ENCODE measurements around the gene CD244. TPM values are rescaled to one million over a fixed set of nuclear protein-coding genes. Genes with fewer than 3 reads are reported as not detected.

CD244 gene
- total RNA-seq, 1 donor from 2014 or later, result not detected

DNA sequence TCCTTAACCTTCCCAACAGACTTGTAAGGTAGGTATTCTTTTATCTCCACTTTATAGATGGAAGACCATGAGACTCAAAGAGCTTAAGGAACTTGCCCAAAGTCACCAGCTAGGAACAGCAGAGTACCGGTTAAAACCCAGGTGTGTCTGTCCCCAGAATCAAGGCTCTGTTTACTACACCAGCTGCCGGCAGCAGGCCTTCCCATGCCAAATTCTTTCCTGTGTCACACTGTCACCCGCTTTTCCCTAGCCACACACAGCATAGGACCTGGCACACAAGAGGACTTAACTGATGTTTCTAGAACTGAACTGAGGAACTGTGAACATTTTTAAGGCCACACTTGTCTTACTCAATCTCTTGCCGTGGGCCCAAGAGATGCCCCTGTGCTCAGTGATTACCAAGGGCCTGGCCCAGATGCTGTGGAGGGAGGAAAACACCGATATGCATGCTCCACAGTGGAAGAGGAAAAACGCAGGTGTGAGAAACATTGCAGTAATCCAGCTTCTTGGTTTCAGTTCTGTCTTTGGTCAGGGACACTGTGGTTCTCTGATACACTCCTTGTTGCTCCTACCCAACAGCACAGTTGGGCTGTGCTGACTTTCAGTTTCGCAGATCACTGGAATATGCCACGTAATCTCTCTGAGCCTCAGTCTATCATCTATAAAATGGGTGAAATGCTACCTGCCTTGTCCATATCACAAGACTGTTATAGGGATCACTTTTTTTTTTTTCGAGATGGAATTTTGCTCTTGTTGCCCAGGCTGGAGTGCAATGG lies 80.6 kb downstream of the CD244 start:
- Mint-ChIP-seq H3K4me1 (ENCODE audit: low read depth) (peaks cover 19% of the 10 kb centered on the region), H3K36me3 (ENCODE audit: insufficient read depth) (no peaks in the 10 kb centered on the region), H3K27me3 (no peaks in the 10 kb centered on the region), H3K9me3 (ENCODE audit: low read depth) (peaks cover 7% of the 10 kb centered on the region), H3K27ac (peak overlapping the region; percentile 98), H3K4me3 (ENCODE audit: low read depth) (no peak overlapping the region)
- DNase-seq (ENCODE audit: low spot score, unreplicated experiment), result no peak
- TF ChIP-seq, protein P1, sequence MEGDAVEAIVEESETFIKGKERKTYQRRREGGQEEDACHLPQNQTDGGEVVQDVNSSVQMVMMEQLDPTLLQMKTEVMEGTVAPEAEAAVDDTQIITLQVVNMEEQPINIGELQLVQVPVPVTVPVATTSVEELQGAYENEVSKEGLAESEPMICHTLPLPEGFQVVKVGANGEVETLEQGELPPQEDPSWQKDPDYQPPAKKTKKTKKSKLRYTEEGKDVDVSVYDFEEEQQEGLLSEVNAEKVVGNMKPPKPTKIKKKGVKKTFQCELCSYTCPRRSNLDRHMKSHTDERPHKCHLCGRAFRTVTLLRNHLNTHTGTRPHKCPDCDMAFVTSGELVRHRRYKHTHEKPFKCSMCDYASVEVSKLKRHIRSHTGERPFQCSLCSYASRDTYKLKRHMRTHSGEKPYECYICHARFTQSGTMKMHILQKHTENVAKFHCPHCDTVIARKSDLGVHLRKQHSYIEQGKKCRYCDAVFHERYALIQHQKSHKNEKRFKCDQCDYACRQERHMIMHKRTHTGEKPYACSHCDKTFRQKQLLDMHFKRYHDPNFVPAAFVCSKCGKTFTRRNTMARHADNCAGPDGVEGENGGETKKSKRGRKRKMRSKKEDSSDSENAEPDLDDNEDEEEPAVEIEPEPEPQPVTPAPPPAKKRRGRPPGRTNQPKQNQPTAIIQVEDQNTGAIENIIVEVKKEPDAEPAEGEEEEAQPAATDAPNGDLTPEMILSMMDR (IDR thresholded peaks at IDR 0.05; ENCODE audit: unreplicated experiment), result no peak

DNA sequence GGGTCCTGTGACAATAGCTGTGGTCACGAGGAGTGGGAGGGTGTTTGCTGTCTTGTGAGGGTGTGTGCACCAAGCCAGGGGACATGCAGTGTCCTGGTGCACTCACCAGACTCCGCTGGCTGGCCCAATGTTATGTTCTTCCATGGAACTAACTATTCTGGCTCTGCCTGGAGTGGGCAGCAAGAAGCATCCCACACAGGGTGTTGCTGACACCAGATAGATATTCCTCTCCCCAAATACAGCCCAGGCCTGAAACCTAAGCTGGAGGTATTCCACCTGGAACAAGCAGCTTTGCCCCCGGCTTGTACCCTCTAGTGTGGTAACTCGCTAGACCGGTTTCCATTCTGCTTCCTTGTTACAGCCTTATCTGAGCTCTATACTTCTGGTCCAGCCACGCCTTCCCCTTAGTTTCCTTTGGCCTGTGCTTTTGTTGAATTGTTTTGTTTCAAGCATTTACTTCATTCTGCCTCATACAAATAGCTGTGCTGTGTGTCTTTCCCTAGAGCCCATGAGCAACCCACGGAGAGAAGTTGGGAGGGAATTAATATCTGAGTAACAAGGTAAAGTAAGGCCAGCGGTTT lies 81.4 kb downstream of the CD244 start:
- H3K27me3 Mint-ChIP-seq, result no peaks in the 10 kb centered on the region
- H3K4me3 Mint-ChIP-seq (ENCODE audit: low read depth), result peak overlapping the region; percentile 5
- peaks cover 19% of the 10 kb centered on the region for H3K4me1 Mint-ChIP-seq (ENCODE audit: low read depth)
- peak; percentile 27 for DNase-seq (ENCODE audit: low spot score, unreplicated experiment)
- peak overlapping the region; percentile 98 for H3K27ac Mint-ChIP-seq
- peaks cover 7% of the 10 kb centered on the region for H3K9me3 Mint-ChIP-seq (ENCODE audit: low read depth)
- TF ChIP-seq, protein P1 (IDR thresholded peaks at IDR 0.05; ENCODE audit: unreplicated experiment), result no peak
- no peaks in the 10 kb centered on the region for H3K36me3 Mint-ChIP-seq (ENCODE audit: insufficient read depth)

DNA sequence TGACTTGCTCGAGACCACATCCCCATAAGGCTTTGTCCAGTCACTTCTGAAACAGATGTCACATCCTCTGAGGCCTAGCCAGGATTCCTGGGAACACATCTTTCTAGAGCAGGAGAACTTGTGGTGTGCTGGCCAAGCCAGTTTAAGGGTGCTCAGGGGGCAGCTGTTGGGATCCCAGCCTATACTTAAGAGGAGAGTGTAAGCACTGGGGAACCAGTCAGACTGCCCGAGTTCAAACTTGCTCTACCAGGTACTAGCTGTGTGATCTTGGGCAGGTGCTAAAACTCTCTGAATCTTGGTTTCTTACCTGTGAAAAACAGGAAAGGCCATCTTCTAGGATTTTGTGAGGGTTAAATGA lies 82.3 kb downstream of the CD244 start:
- H3K4me1 Mint-ChIP-seq (ENCODE audit: low read depth), result peaks cover 19% of the 10 kb centered on the region
- no peak overlapping the region for H3K27ac Mint-ChIP-seq
- peaks cover 7% of the 10 kb centered on the region for H3K9me3 Mint-ChIP-seq (ENCODE audit: low read depth)
- DNase-seq (ENCODE audit: low spot score, unreplicated experiment), result no peak
- H3K4me3 Mint-ChIP-seq (ENCODE audit: low read depth), result no peak overlapping the region
- TF ChIP-seq, protein P1 (IDR thresholded peaks at IDR 0.05; ENCODE audit: unreplicated experiment), result no peak
- H3K36me3 Mint-ChIP-seq (ENCODE audit: insufficient read depth), result no peaks in the 10 kb centered on the region
- H3K27me3 Mint-ChIP-seq, result no peaks in the 10 kb centered on the region

Other genes with a start within 250 kb of the CD244 start
- not detected in 2 replicates for gene SLAMF1, start 215.8 kb downstream of the CD244 start, total RNA-seq
- not detected in 2 replicates for gene CD48, start 151.1 kb downstream of the CD244 start, total RNA-seq
- gene SLAMF7, start 123.6 kb downstream of the CD244 start, total RNA-seq, result not detected in 2 replicates
- not detected in 2 replicates for gene LY9, start 66.7 kb downstream of the CD244 start, total RNA-seq
- gene ITLN1, start 22.3 kb upstream of the CD244 start, total RNA-seq, result 0.33 TPM in 1 of 2 replicates, not detected in the other
- gene ITLN2, start 91.9 kb upstream of the CD244 start, total RNA-seq, result 1.2 and 1.8 TPM in 2 replicates
- 149 and 156 TPM in 2 replicates for gene F11R, start 158.3 kb upstream of the CD244 start, total RNA-seq
- gene TSTD1, start 176.1 kb upstream of the CD244 start, total RNA-seq, result 52.0 and 54.7 TPM in 2 replicates
- gene USF1, start 183.1 kb upstream of the CD244 start, total RNA-seq, result 79.9 and 88.7 TPM in 2 replicates
- gene ARHGAP30, start 207.0 kb upstream of the CD244 start, total RNA-seq, result 0.20 TPM in 1 of 2 replicates, not detected in the other
- gene NECTIN4, start 226.7 kb upstream of the CD244 start, total RNA-seq, result 1.9 and 2.4 TPM in 2 replicates
- 14.7 and 16.7 TPM in 2 replicates for gene KLHDC9, start 235.5 kb upstream of the CD244 start, total RNA-seq